Gastroesophageal sphincter (tissue), 4 donors: ENCODE data around the gene TNFAIP3. TPM values are rescaled to one million over a fixed set of nuclear protein-coding genes. Genes with fewer than 3 reads are reported as not detected.

ENCODE experiments used
- ATAC-seq: fragments of 150-250 bp; one replicate; pipeline ENCODE4 v1.9.1; 2016; ENCODE audit warnings: mild to moderate bottlenecking, moderate library complexity
- H3K27ac ChIP-seq, 4 donors: fragments of 200-600 bp; sonication (generic) in 3 of 4; 1 replicate in 3 of 4; 2 replicates in 1 of 4; pipeline ENCODE4 v1.5.1; 2016 to 2019
- H3K27me3 ChIP-seq: fragments of 200-600 bp; sonication (generic); one replicate; pipeline ENCODE4 v1.5.1; 2019
- H3K36me3 ChIP-seq, 2 donors: fragments of 200-600 bp; sonication (generic); one replicate each; pipeline ENCODE4 v1.5.1; 2019; ENCODE audit warnings: control low read depth in 1 of 2
- H3K4me1 ChIP-seq, 3 donors: fragments of 200-600 bp; sonication (generic); 1 replicate in 2 of 3; 2 replicates in 1 of 3; pipeline ENCODE4 v1.5.1; 2016 to 2019; ENCODE audit warnings: control low read depth in 2 of 3
- H3K4me3 ChIP-seq, 2 donors: fragments of 200-600 bp; sonication (generic); one replicate each; pipeline ENCODE4 v1.5.1; 2019; ENCODE audit warnings: mild to moderate bottlenecking in 1 of 2, moderate library complexity in 1 of 2
- H3K9me3 ChIP-seq, 3 donors: fragments of 200-600 bp; sonication (generic); one replicate each; pipeline ENCODE4 v1.5.1; 2017 to 2019; ENCODE audit warnings: control low read depth in 2 of 3
- EP300 ChIP-seq: sonication (generic); formaldehyde crosslinking; IDR thresholded peaks from one replicate; pipeline ENCODE4 v1.6.1; 2017; ENCODE audit warnings: antibody characterized with exemption, mild to moderate bottlenecking
- POLR2A ChIP-seq, 2 donors: fragments of 450-650 bp; IDR thresholded peaks; one replicate each; pipeline ENCODE4 v1.6.1; 2017; ENCODE audit warnings: antibody characterized with exemption in 2 of 2, mild to moderate bottlenecking in 2 of 2, moderate library complexity in 1 of 2
- POLR2AphosphoS5 ChIP-seq: sonication (generic); formaldehyde crosslinking; IDR thresholded peaks from one replicate; pipeline ENCODE4 v1.6.1; 2017; ENCODE audit warnings: antibody characterized with exemption
- WGBS, 2 donors: methylation state at CpG; one replicate each; pipeline ENCODE4 v1.1.5; 2018; ENCODE audit warnings: low coverage in 1 of 2; 5-methylcytosine and 5-hydroxymethylcytosine counted together
- total RNA-seq, 4 donors: library from RNA; depleted of rRNA; stranded (reverse); fragments of >200 nt; gene quantifications; one replicate each; pipeline ENCODE4 v1.1.0, GENCODE V29; 2016
- TF ChIP-seq, protein P1 (sequence below), 4 experiments: fragments of 200-600 bp in 2 of 4; fragments of 450-650 bp in 2 of 4; sonication (generic) in 1 of 4; IDR thresholded peaks; one replicate each; pipeline ENCODE4 v1.5.1; 2017 to 2019; ENCODE audit warnings: antibody characterized with exemption in 4 of 4, mild to moderate bottlenecking in 2 of 4, moderate library complexity in 2 of 4

TNFAIP3 gene
- total RNA-seq, 4 donors from 2014 or later = 11.2 to 40.7 (median 18.3) TPM

DNA sequence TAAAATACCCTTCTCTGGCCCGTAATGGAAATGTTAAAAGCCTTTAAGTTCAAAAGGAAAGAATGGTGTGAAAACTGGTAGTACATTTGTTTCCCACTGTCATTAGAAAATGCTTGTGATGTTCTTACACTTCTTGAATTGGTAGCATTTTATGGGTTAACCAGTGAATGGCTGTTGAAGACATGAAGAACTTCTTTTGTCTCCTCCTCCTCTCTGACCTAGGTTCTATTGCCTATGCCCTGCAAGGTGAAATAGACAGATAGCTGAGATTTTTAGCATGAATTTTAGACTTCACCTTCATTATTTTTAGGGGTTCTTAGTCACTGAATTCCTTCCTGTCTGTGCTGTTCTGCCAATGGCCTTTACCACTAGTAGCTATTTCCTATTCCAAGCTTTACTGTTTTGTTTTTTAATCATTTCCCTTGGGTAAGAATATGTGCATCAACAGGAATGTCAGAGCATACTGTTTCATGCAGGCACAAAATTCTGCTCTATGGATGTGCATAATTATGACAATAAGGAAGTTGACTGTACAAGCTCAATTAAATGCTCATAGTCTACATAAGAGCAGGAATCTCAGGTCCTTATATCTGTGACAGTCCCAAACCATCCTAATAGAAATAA lies 4.9 kb downstream of the TNFAIP3 start:
- TF ChIP-seq POLR2A (IDR thresholded peaks at IDR 0.05) (no peak), EP300 (no peak), POLR2AphosphoS5 (no peak)
- TF ChIP-seq, protein P1, sequence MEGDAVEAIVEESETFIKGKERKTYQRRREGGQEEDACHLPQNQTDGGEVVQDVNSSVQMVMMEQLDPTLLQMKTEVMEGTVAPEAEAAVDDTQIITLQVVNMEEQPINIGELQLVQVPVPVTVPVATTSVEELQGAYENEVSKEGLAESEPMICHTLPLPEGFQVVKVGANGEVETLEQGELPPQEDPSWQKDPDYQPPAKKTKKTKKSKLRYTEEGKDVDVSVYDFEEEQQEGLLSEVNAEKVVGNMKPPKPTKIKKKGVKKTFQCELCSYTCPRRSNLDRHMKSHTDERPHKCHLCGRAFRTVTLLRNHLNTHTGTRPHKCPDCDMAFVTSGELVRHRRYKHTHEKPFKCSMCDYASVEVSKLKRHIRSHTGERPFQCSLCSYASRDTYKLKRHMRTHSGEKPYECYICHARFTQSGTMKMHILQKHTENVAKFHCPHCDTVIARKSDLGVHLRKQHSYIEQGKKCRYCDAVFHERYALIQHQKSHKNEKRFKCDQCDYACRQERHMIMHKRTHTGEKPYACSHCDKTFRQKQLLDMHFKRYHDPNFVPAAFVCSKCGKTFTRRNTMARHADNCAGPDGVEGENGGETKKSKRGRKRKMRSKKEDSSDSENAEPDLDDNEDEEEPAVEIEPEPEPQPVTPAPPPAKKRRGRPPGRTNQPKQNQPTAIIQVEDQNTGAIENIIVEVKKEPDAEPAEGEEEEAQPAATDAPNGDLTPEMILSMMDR (IDR thresholded peaks at IDR 0.05) = no peak
- no peaks in the 10 kb centered on the region for H3K27me3 ChIP-seq
- ATAC-seq = no peak
- no peaks in the 10 kb centered on the region for H3K9me3 ChIP-seq
- peaks cover 9 to 81% (median 22%) of the 10 kb centered on the region in 3 donors for H3K4me1 ChIP-seq
- peak overlapping the region; percentile 66 to 95 (median 68) for H3K27ac ChIP-seq
- peak overlapping the region in 1 of 2 donors; percentile 91 for H3K4me3 ChIP-seq
- peaks cover 5 to 40% of the 10 kb centered on the region in 2 donors for H3K36me3 ChIP-seq
- WGBS, 2 donors = 71 to 80% methylated on average over 1 of the region's 1 CpG

DNA sequence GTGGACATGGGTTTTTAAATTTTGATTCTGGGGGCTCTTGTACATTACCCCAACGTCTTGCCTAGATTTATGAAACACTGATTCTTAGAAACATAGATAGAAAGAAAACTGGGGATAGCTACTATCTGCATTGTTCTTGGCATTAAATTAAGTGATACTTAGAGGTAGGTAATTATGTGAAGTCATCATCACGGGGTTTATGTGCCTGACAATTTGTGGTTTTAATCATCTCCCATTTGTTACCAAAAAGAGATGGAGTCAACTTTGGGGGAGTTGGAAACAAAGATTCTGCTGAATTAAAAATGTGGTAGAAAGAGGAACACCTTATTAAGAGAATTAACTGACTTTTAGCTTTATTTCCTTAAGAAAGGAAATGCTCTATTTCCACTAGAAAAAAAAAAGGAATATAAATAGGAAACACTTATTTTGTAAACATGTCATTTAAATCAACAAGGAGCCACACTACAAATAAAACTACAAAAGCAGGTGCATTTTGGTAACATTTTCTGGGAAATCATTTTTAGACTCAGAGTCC lies 5.6 kb downstream of the TNFAIP3 start:
- Histone ChIP-seq H3K4me1 (peaks cover 9 to 81% (median 22%) of the 10 kb centered on the region in 3 donors), H3K36me3 (peaks cover 5 to 47% of the 10 kb centered on the region in 2 donors), H3K4me3 (peak overlapping the region; percentile 27 to 91), H3K27ac (peak overlapping the region; percentile 66 to 95 (median 68)), H3K9me3 (no peaks in the 10 kb centered on the region), H3K27me3 (no peaks in the 10 kb centered on the region)
- no peak for ATAC-seq
- 81 to 83% methylated on average over 2 of the region's 2 CpGs for WGBS, 2 donors
- TF ChIP-seq, protein P1 (IDR thresholded peaks at IDR 0.05) = no peak
- TF ChIP-seq POLR2A (IDR thresholded peaks at IDR 0.05) (no peak), POLR2AphosphoS5 (no peak), EP300 (no peak)

DNA sequence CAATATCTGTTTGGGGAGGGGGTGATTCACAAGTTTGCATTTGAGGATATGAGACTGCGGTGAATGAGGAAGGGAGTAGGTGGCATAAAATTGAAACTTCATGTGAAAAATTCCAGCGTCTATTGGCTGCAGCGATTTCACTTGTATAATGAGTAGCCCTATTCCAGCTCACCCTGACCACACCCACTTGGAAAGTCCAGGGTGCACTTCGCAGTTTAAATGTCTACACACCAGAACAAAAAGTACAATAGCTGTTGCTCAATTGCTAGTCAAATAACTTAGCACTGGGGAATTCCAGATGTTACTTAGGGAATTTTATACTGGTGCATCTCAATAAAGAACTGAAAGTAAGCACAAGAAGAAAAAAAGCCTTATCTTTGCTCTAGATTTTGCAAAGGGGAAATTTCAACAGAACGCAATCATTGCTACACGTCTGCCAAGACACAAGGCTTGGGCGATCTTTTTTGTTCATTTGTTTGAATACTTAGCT lies 6.3 kb downstream of the TNFAIP3 start:
- Histone ChIP-seq H3K9me3 (no peaks in the 10 kb centered on the region), H3K27ac (peak overlapping the region; percentile 66 to 95 (median 72))

DNA sequence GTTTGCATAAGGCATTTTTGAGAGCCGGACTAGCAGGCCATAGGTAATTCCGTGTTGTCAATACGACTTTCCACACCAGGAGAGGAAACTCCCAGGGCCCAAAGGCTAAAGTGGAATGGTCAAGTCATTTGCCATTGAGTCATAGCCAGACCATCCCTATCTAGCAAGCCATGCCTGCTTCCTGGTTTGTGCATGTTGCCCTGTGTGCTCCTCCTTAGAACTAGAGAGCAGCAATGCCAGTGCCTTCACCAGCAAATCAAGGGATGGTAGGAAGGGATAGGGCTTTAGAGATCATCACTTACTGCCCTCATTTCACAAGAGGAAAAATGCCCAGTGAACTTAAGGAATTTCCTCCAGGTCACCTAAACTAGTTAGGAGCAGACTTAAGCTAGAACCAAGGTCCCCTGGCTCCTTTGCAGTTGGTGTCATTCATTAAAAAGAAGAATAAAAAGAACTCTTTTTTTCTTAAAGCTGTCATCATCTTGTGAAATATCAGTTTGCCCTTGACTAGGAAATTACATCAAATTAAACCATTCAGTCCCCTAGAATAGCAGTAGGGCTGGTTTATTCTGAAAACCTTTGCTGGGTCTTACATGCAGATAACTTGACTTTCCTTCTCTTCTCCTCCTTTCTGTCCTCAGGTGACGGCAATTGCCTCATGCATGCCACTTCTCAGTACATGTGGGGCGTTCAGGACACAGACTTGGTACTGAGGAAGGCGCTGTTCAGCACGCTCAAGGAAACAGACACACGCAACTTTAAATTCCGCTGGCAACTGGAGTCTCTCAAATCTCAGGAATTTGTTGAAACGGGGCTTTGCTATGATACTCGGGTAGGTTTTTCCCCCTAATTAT lies 7.4 kb downstream of the TNFAIP3 start:
- Histone ChIP-seq H3K9me3 (no peaks in the 10 kb centered on the region), H3K4me3 (no peak overlapping the region), H3K36me3 (peaks cover 5 to 64% of the 10 kb centered on the region in 2 donors), H3K27ac (peak overlapping the region in 3 of 4 donors; percentile 66 to 95 (median 66)), H3K4me1 (peaks cover 9 to 84% (median 26%) of the 10 kb centered on the region in 3 donors), H3K27me3 (no peaks in the 10 kb centered on the region)
- TF ChIP-seq POLR2AphosphoS5 (no peak), POLR2A (IDR thresholded peaks at IDR 0.05) (no peak), EP300 (no peak)
- TF ChIP-seq, protein P1 (IDR thresholded peaks at IDR 0.05) = no peak
- ATAC-seq = no peak
- 85 to 90% methylated on average over 4 to 5 of the region's 11 CpGs for WGBS, 2 donors

More for the DNA sequence above, 6.3 kb downstream of the TNFAIP3 start:
- H3K27me3 ChIP-seq = no peaks in the 10 kb centered on the region
- peak; percentile 93 for ATAC-seq
- H3K4me3 ChIP-seq = peak overlapping the region; percentile 27 to 28
- H3K4me1 ChIP-seq = peaks cover 9 to 84% (median 23%) of the 10 kb centered on the region in 3 donors
- peaks cover 5 to 53% of the 10 kb centered on the region in 2 donors for H3K36me3 ChIP-seq
- 9% methylated on average over 7 of the region's 7 CpGs for WGBS, 2 donors
- TF ChIP-seq, protein P1 (IDR thresholded peaks at IDR 0.05) = no peak
- peak; percentile 65 for TF ChIP-seq POLR2AphosphoS5
